Measurements from ENCODE around the gene CDC40.

DNA sequence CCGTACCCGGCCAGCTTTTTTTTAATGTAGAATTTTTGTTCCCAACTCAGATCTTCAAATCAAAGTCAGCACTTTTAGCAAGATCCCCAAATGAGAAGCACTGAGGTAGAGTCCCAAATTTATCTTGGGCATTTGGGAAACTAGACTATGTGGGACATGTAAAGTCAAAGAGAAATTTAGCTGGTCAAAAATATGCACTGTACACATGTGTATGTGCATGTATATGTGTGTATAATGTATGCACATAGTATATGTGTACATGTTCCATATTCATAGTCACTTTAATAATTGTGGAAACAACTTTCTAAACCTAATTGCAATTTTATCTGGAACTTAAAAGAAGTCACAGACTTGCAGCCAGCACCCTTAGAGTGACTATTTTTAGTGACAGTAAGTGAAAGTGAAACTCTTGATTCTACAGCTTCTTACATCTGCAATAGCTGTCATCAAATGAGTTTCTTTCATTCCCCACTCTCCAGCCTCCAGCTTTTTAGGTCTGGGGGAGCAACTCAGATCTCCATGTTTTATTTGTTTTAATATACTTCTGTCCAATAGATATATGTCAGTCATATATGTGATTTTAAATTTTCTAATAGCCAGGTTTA lies 53.6 kb downstream of the CDC40 start:
- TF ChIP-seq, protein P1, sequence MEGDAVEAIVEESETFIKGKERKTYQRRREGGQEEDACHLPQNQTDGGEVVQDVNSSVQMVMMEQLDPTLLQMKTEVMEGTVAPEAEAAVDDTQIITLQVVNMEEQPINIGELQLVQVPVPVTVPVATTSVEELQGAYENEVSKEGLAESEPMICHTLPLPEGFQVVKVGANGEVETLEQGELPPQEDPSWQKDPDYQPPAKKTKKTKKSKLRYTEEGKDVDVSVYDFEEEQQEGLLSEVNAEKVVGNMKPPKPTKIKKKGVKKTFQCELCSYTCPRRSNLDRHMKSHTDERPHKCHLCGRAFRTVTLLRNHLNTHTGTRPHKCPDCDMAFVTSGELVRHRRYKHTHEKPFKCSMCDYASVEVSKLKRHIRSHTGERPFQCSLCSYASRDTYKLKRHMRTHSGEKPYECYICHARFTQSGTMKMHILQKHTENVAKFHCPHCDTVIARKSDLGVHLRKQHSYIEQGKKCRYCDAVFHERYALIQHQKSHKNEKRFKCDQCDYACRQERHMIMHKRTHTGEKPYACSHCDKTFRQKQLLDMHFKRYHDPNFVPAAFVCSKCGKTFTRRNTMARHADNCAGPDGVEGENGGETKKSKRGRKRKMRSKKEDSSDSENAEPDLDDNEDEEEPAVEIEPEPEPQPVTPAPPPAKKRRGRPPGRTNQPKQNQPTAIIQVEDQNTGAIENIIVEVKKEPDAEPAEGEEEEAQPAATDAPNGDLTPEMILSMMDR (IDR thresholded peaks at IDR 0.05 in 4 of 5, conservative IDR thresholded peaks at IDR 0.05 in 1 of 5) = no peak
- no peak for TF ChIP-seq POLR2A (IDR thresholded peaks at IDR 0.05)
